IPS-18c (cell line): ENCODE measurements around the gene GNA15.

ENCODE experiments used
- H3K4me3 ChIP-seq: 2 replicates; pipeline ENCODE4 v1.7.0; 2013; ENCODE audit warnings: low read depth, mild to moderate bottlenecking, low read length, moderate library complexity; ENCODE audit not compliant: insufficient read depth
- H3K9me3 ChIP-seq: one replicate; pipeline ENCODE4 v1.6.1; 2013; ENCODE audit warnings: mild to moderate bottlenecking, low read length, moderate library complexity; ENCODE audit not compliant: control insufficient read depth, insufficient read depth

GNA15 gene

GRCh38 chr19:3176715-3177501 is 41.1 kb downstream of the GNA15 start:
- Histone ChIP-seq H3K4me3 (no peak overlapping the region), H3K9me3 (peaks cover 2% of the 10 kb centered on the region)

GRCh38 chr19:3178377-3178972 is 42.6 kb downstream of the GNA15 start, which contains the start of gene S1PR4:
S1PR4 (plus strand) TSS chr19:3178769; CDS start chr19:3178793, 24 bp downstream.
- Histone ChIP-seq H3K9me3 (peaks cover 2% of the 10 kb centered on the region), H3K4me3 (no peak within 1 kb of the TSS)

GRCh38 chr19:3178973-3179738 is 43.3 kb downstream of the GNA15 start:
- peaks cover 2% of the 10 kb centered on the region for H3K9me3 ChIP-seq
- H3K4me3 ChIP-seq: no peak overlapping the region

- no peak overlapping the region for H3K4me3 ChIP-seq
- peaks cover 2% of the 10 kb centered on the region for H3K9me3 ChIP-seq
These were observed 44.0 kb downstream of the GNA15 start for GRCh38 chr19:3179739-3180293.

- H3K9me3 ChIP-seq: no peaks in the 10 kb centered on the region
- H3K4me3 ChIP-seq: no peak overlapping the region
These were observed 48.1 kb downstream of the GNA15 start for GRCh38 chr19:3183721-3184641.

- H3K9me3 ChIP-seq: no peaks in the 10 kb centered on the region
- H3K4me3 ChIP-seq: peak overlapping the region; percentile 97; the same call in 1 of the 2 replicates
These were observed 49.1 kb downstream of the GNA15 start for GRCh38 chr19:3184847-3185460.

GRCh38 chr19:3185461-3186159 is 49.8 kb downstream of the GNA15 start, which contains the start of gene NCLN:
NCLN (plus strand) TSS chr19:3185930; CDS start chr19:3186031, 101 bp downstream.
- H3K4me3 ChIP-seq: peak within 1 kb of the TSS; percentile 97

GRCh38 chr19:3186160-3186688 is 50.4 kb downstream of the GNA15 start:
- peak overlapping the region; percentile 97 for H3K4me3 ChIP-seq
- no peaks in the 10 kb centered on the region for H3K9me3 ChIP-seq

More at GRCh38 chr19:3185461-3186159, 49.8 kb downstream of the GNA15 start, which contains the start of gene NCLN:
- no peaks in the 10 kb centered on the region for H3K9me3 ChIP-seq

- peak overlapping the region; percentile 97 for H3K4me3 ChIP-seq
These were observed 51.2 kb downstream of the GNA15 start for GRCh38 chr19:3186891-3187661.

GRCh38 chr19:3187662-3188511 is 52.1 kb downstream of the GNA15 start:
- H3K9me3 ChIP-seq: no peaks in the 10 kb centered on the region
- no peak overlapping the region for H3K4me3 ChIP-seq

More at GRCh38 chr19:3186891-3187661, 51.2 kb downstream of the GNA15 start:
- no peaks in the 10 kb centered on the region for H3K9me3 ChIP-seq

- Histone ChIP-seq H3K4me3 (no peak overlapping the region), H3K9me3 (no peaks in the 10 kb centered on the region)
These were observed 53.1 kb downstream of the GNA15 start for GRCh38 chr19:3188627-3189596.

GRCh38 chr19:3189702-3190469 is 54.1 kb downstream of the GNA15 start:
- Histone ChIP-seq H3K4me3 (no peak overlapping the region), H3K9me3 (no peaks in the 10 kb centered on the region)
